ENCODE data around the gene PTGIR. TPM values are rescaled to one million over a fixed set of nuclear protein-coding genes. Genes with fewer than 3 reads are reported as not detected.

Gene PTGIR
- total and polyA plus RNA-seq, 2 donors from 2014 or later: 7.5 to 10.1 TPM

DNA sequence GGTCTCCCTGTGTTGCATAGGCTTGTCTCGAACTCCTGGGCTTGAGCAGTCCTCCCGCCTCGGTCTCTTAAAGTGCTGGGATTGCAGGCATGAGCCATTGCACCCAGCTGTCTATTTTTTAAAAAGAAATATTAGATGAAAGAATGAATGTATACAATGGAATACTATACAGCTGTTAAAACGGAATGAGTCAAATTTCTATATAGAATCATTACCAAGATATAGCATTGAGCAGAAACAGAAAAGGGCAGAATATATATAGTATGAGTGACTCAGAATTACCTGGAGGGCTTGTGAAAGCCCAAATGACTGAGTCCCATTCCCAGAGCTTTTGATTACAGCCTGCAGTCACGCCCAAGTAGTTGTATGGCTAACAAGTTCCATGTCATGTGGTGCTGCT lies 31.7 kb upstream of the PTGIR start:
- Histone ChIP-seq H3K27me3 (ENCODE audit: control insufficient read depth, insufficient read depth, low read length) (no peaks in the 10 kb centered on the region), H3K9ac (ENCODE audit: low read length in 3 of 3) (no peak overlapping the region)
- DNase-seq: no peak

DNA sequence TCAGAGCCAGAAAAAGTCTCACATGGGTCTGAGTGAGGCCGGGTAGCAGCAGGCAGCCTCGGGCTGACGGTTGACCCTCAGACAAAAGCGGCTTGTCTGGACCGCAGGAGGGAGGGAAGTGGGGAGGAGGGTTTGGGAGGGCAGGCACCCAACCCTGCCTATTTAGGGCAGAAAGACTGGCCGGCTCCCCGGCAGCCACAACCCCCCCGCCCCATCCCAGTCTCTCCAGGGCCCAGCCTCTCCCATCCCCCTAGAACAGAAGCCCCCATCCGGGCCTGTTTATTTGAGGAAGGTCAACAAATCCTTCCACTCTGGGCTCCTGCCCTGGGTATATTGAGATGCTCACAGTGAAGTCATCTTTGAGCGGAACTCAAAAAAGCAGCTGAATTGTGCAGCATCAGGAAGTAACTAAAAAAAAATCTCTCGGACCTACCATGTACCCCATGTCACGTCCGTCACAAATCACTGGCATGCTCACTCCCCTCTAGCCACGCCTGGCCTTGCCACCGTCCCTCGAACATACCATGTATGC lies 29.8 kb upstream of the PTGIR start:
- Histone ChIP-seq H3K27me3 (ENCODE audit: control insufficient read depth, insufficient read depth, low read length) (no peaks in the 10 kb centered on the region), H3K27ac (ENCODE audit: low read depth in 2 of 2, low read length in 2 of 2) (peak overlapping the region in 1 of 2 donors; percentile 69), H3K4me1 (ENCODE audit: control insufficient read depth in 2 of 3, insufficient read depth in 2 of 3, low read depth in 1 of 3, low read length in 3 of 3) (peaks cover 0 to 2% (median 0%) of the 10 kb centered on the region in 3 donors), H3K9ac (ENCODE audit: low read length in 3 of 3) (no peak overlapping the region), H3K36me3 (ENCODE audit: control insufficient read depth in 2 of 3, insufficient read depth in 3 of 3, low read length in 3 of 3) (peaks cover 0 to 2% (median 0%) of the 10 kb centered on the region in 3 donors), H3K9me3 (ENCODE audit: control insufficient read depth in 2 of 3, insufficient read depth in 1 of 3, low read length in 3 of 3) (no peaks in the 10 kb centered on the region), H3K4me3 (ENCODE audit: low read length in 3 of 3) (no peak overlapping the region)
- intact Hi-C loops (cut with DNase I): no loop called here
- FAIRE-seq (no peak), DNase-seq (peak in 1 of 5 donors; percentile 44)
- TF ChIP-seq, protein P1, sequence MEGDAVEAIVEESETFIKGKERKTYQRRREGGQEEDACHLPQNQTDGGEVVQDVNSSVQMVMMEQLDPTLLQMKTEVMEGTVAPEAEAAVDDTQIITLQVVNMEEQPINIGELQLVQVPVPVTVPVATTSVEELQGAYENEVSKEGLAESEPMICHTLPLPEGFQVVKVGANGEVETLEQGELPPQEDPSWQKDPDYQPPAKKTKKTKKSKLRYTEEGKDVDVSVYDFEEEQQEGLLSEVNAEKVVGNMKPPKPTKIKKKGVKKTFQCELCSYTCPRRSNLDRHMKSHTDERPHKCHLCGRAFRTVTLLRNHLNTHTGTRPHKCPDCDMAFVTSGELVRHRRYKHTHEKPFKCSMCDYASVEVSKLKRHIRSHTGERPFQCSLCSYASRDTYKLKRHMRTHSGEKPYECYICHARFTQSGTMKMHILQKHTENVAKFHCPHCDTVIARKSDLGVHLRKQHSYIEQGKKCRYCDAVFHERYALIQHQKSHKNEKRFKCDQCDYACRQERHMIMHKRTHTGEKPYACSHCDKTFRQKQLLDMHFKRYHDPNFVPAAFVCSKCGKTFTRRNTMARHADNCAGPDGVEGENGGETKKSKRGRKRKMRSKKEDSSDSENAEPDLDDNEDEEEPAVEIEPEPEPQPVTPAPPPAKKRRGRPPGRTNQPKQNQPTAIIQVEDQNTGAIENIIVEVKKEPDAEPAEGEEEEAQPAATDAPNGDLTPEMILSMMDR (IDR thresholded peaks at IDR 0.05; ENCODE audit: borderline replicate concordance, extremely low read depth, insufficient read depth): no peak

More for the DNA sequence above, 31.7 kb upstream of the PTGIR start:
- no peak overlapping the region for H3K27ac ChIP-seq (ENCODE audit: low read depth in 2 of 2, low read length in 2 of 2)
- H3K9me3 ChIP-seq (ENCODE audit: control insufficient read depth in 2 of 3, insufficient read depth in 1 of 3, low read length in 3 of 3): no peaks in the 10 kb centered on the region
- peaks cover 0 to 2% (median 0%) of the 10 kb centered on the region in 3 donors for H3K4me1 ChIP-seq (ENCODE audit: control insufficient read depth in 2 of 3, insufficient read depth in 2 of 3, low read depth in 1 of 3, low read length in 3 of 3)
- H3K4me3 ChIP-seq (ENCODE audit: low read length in 3 of 3): no peak overlapping the region
- intact Hi-C loops (cut with DNase I): no loop called here
- no peak for FAIRE-seq
- TF ChIP-seq, protein P1 (IDR thresholded peaks at IDR 0.05; ENCODE audit: borderline replicate concordance, extremely low read depth, insufficient read depth): no peak
- H3K36me3 ChIP-seq (ENCODE audit: control insufficient read depth in 2 of 3, insufficient read depth in 3 of 3, low read length in 3 of 3): peaks cover 0 to 2% (median 0%) of the 10 kb centered on the region in 3 donors

DNA sequence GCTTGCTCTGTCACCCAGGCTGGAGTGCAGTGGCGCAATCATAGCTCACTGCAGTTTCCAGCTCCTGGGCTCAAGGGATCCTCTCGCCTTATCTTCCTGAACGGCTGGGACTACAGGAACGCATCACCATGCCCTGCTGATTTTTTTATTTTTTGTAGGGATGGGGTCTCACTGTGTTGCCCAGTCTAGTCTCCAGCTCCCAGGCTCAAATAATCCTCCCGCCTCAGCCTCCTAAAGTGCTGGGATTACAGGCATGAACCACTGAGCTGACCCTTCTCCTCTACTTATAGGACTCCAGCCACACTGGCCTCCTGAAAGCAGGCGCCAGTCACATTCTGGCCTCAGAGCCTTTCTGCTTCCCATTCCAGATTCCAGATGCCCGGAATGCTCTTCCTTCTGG lies 25.6 kb upstream of the PTGIR start:
- Histone ChIP-seq H3K9me3 (ENCODE audit: control insufficient read depth in 2 of 3, insufficient read depth in 1 of 3, low read length in 3 of 3) (no peaks in the 10 kb centered on the region), H3K9ac (ENCODE audit: low read length in 3 of 3) (no peak overlapping the region), H3K4me1 (ENCODE audit: control insufficient read depth in 2 of 3, insufficient read depth in 2 of 3, low read depth in 1 of 3, low read length in 3 of 3) (peaks cover 0 to 2% (median 0%) of the 10 kb centered on the region in 3 donors), H3K4me3 (ENCODE audit: low read length in 3 of 3) (no peak overlapping the region), H3K27ac (ENCODE audit: low read depth in 2 of 2, low read length in 2 of 2) (no peak overlapping the region), H3K36me3 (ENCODE audit: control insufficient read depth in 2 of 3, insufficient read depth in 3 of 3, low read length in 3 of 3) (no peaks in the 10 kb centered on the region), H3K27me3 (ENCODE audit: control insufficient read depth, insufficient read depth, low read length) (peaks cover 8% of the 10 kb centered on the region)
- TF ChIP-seq, protein P1 (IDR thresholded peaks at IDR 0.05; ENCODE audit: borderline replicate concordance, extremely low read depth, insufficient read depth): no peak
- peak in 1 of 5 donors; percentile 22 for DNase-seq
- intact Hi-C loops (cut with DNase I): no loop called here
- no peak for FAIRE-seq
